GM12875 (cell line): Measurements from ENCODE around the gene SUN1.

Source experiments
- H3K4me3 ChIP-seq: one replicate; pipeline ENCODE4 v1.5.1; 2011; ENCODE audit warnings: low read depth, low read length, control low read depth
- CTCF ChIP-seq: IDR thresholded peaks from 2 replicates; pipeline ENCODE4 v1.5.1; 2011; ENCODE audit warnings: low read depth, mild to moderate bottlenecking, control low read depth, inconsistent platforms, low read length, moderate library complexity, borderline replicate concordance; ENCODE audit not compliant: insufficient read depth

SUN1 gene

DNA sequence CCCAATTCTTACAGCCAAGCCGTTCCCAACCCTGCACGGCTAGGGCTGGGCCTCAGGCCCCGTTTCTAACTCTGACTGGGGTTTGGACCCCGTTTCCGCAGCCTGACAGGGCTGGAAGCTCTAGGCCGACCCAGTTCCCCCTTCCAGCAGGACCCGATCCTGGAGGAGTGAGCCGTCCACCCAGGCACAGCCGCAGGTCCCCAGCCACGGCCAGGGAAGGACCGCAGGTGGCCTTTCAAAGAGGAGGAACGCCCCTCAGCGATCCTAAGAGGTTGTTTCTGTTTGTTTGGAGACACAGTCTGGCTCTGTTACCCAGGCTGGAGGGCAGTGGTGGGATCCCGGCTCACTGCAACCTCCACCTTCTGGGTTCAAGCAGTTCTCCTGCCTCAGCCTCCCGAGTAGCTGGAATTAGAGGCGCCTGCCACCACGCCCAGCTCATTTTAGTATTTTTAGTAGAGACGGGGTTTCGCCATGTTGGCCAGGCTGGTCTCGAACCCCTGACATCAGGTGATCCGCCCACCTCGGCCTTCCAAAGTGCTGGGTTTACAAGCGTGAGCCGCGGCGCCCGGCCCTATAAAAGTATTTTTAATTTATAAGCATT, 43.3 kb downstream of the SUN1 start:
- peak overlapping the region; percentile 43 for H3K4me3 ChIP-seq
- no peak for TF ChIP-seq CTCF

GRCh38 chr7:876077-876971, 44.0 kb downstream of the SUN1 start, which contains the start of gene GET4:
GET4 (plus strand) TSS chr7:876554; CDS start chr7:876646, 92 bp downstream.
- H3K4me3 ChIP-seq = peak within 1 kb of the TSS; percentile 97
- TF ChIP-seq CTCF = peak; percentile 18; the same call in 1 of the 2 replicates

GRCh38 chr7:876972-877311, 44.7 kb downstream of the SUN1 start:
- peak overlapping the region; percentile 97 for H3K4me3 ChIP-seq
- TF ChIP-seq CTCF = no peak

- no peak for TF ChIP-seq CTCF
These were observed 45.3 kb downstream of the SUN1 start for GRCh38 chr7:877312-878232.

GRCh38 chr7:879093-879492, 46.8 kb downstream of the SUN1 start:
- no peak overlapping the region for H3K4me3 ChIP-seq
- TF ChIP-seq CTCF = no peak

More at GRCh38 chr7:877312-878232, 45.3 kb downstream of the SUN1 start:
- H3K4me3 ChIP-seq = peak overlapping the region; percentile 97

GRCh38 chr7:879706-880105, 47.4 kb downstream of the SUN1 start:
- no peak overlapping the region for H3K4me3 ChIP-seq

More at GRCh38 chr7:879706-880105, 47.4 kb downstream of the SUN1 start:
- no peak for TF ChIP-seq CTCF
